Naive thymus-derived CD4-positive, alpha-beta T cell (primary cell): ENCODE data around the gene MRPL41. TPM values are rescaled to one million over a fixed set of nuclear protein-coding genes. Genes with fewer than 3 reads are reported as not detected.

Experiments
- ATAC-seq: fragments of 150-1000 bp; cut with Tn5 transposase; 2 replicates; pipeline ENCODE4 v1.10.0; 2021; ENCODE audit warnings: mild to moderate bottlenecking, moderate library complexity
- CTCF ChIA-PET: fragments of 350-600 bp; sonication (Branson Sonifier 250); formaldehyde crosslinking; loops from one replicate; lab custom pipeline; 2021; ENCODE audit warnings: antibody characterized with exemption; lab: Charles Lee
- POLR2A ChIA-PET: fragments of 350-600 bp; sonication (Branson Sonifier 250); formaldehyde crosslinking; loops from one replicate; lab custom pipeline; 2021; ENCODE audit warnings: antibody characterized with exemption, inconsistent platforms; lab: Charles Lee
- DNase-seq, 9 donors: peaks; one replicate each; pipeline versions ENCODE4 v3.0.0 to v3.0.0-alpha.2; 2020 to 2022; ENCODE audit warnings: mixed read lengths in 1 of 9
- H3K27ac ChIP-seq: one replicate; pipeline ENCODE4 v1.7.0; 2013; ENCODE audit warnings: mild to moderate bottlenecking, low read depth, low read length, moderate library complexity
- H3K27me3 ChIP-seq, 2 donors: one replicate each; pipeline ENCODE4 v1.7.0; 2013; ENCODE audit warnings: low read length in 2 of 2, mild to moderate bottlenecking in 2 of 2, moderate library complexity in 2 of 2; ENCODE audit not compliant: control insufficient read depth in 2 of 2, insufficient read depth in 2 of 2
- H3K36me3 ChIP-seq, 3 experiments: 1 replicate in 2 of 3; 2 replicates in 1 of 3; pipeline ENCODE4 v1.7.0; 2013; ENCODE audit warnings: low read length in 3 of 3, mild to moderate bottlenecking in 3 of 3, moderate library complexity in 1 of 3; ENCODE audit not compliant: insufficient read depth in 3 of 3, control insufficient read depth in 2 of 3
- H3K4me1 ChIP-seq, 2 donors: one replicate each; pipeline ENCODE4 v1.7.0; 2013; ENCODE audit warnings: low read length in 2 of 2, mild to moderate bottlenecking in 2 of 2, moderate library complexity in 1 of 2; ENCODE audit not compliant: control insufficient read depth in 2 of 2, insufficient read depth in 2 of 2
- H3K4me3 ChIP-seq: 2 replicates; pipeline ENCODE4 v1.7.0; 2013; ENCODE audit warnings: mild to moderate bottlenecking, low read length
- H3K9me3 ChIP-seq, 3 experiments: 1 replicate in 2 of 3; 2 replicates in 1 of 3; pipeline ENCODE4 v1.7.0; 2013; ENCODE audit warnings: low read length in 3 of 3; ENCODE audit not compliant: control insufficient read depth in 2 of 3
- H3K27ac Mint-ChIP-seq, 9 donors: one replicate each; pipeline ENCODE4 v1.8.0; 2020 to 2022; ENCODE audit warnings: mixed read lengths in 9 of 9, mild to moderate bottlenecking in 8 of 9, moderate library complexity in 5 of 9, inconsistent platforms in 2 of 9
- H3K27me3 Mint-ChIP-seq, 5 donors: one replicate each; pipeline ENCODE4 v1.8.0; 2021 to 2022; ENCODE audit warnings: mixed read lengths in 5 of 5, mild to moderate bottlenecking in 1 of 5
- H3K36me3 Mint-ChIP-seq, 5 donors: one replicate each; pipeline ENCODE4 v1.8.0; 2020 to 2022; ENCODE audit warnings: mixed read lengths in 5 of 5, mild to moderate bottlenecking in 3 of 5, inconsistent platforms in 1 of 5
- H3K4me1 Mint-ChIP-seq, 7 donors: one replicate each; pipeline ENCODE4 v1.8.0; 2020 to 2022; ENCODE audit warnings: mixed read lengths in 7 of 7, mild to moderate bottlenecking in 3 of 7, inconsistent platforms in 1 of 7
- H3K4me3 Mint-ChIP-seq, 10 donors: one replicate each; pipeline ENCODE4 v1.8.0; 2020 to 2022; ENCODE audit warnings: mild to moderate bottlenecking in 10 of 10, mixed read lengths in 10 of 10, moderate library complexity in 6 of 10, inconsistent platforms in 2 of 10
- H3K9me3 Mint-ChIP-seq, 11 donors: one replicate each; pipeline ENCODE4 v1.8.0; 2020 to 2022; ENCODE audit warnings: mixed read lengths in 11 of 11, mild to moderate bottlenecking in 4 of 11, inconsistent platforms in 1 of 11, moderate library complexity in 1 of 11
- intact Hi-C, 2 donors: fragments of 100-400 bp; cut with micrococcal nuclease; formaldehyde crosslinking; loops; one replicate each; pipeline ENCODE4 v1.15.1; 2023
- polyA plus RNA-seq, 2 donors: library from polyadenylated mRNA; unstranded; fragments of 300-500 nt; fragmentation: Illumina TruSeq; gene quantifications; one replicate each; pipeline ENCODE4 v1.2.3, GENCODE V29; 2021
- total RNA-seq, 6 experiments: library from RNA in 5 of 6; stranded (reverse) in 5 of 6; gene quantifications; 1 replicate in 5 of 6; 2 replicates in 1 of 6; pipeline ENCODE4 v1.2.3 and lab custom pipeline; 2021 to 2026

Gene MRPL41
- total and polyA plus RNA-seq, 7 experiments from 2014 or later = 36.3 to 102 (median 52.5) TPM

GRCh38 chr9:137521405-137521985, 30.2 kb upstream of the MRPL41 start:
- Histone ChIP-seq H3K9me3 (no peaks in the 10 kb centered on the region), H3K4me1 (no peaks in the 10 kb centered on the region), H3K27me3 (no peaks in the 10 kb centered on the region), H3K36me3 (no peaks in the 10 kb centered on the region), H3K27ac (no peak overlapping the region), H3K4me3 (no peak overlapping the region)
- DNase-seq (no peak), ATAC-seq (no peak)
- intact Hi-C loops = no loop called here
- Mint-ChIP-seq H3K4me1 (peaks cover 0 to 7% (median 5%) of the 10 kb centered on the region in 7 donors), H3K36me3 (no peaks in the 10 kb centered on the region), H3K27ac (no peak overlapping the region), H3K4me3 (no peak overlapping the region), H3K27me3 (no peaks in the 10 kb centered on the region), H3K9me3 (no peaks in the 10 kb centered on the region)
- CTCF ChIA-PET = interaction anchor here (1.0 to 1.2 kb wide), 2 partner anchors 12 to 219 kb away, joined by 3 to 4 read pairs; partner anchors contain the start of gene NRARP
- POLR2A ChIA-PET = no interaction called here

DNA sequence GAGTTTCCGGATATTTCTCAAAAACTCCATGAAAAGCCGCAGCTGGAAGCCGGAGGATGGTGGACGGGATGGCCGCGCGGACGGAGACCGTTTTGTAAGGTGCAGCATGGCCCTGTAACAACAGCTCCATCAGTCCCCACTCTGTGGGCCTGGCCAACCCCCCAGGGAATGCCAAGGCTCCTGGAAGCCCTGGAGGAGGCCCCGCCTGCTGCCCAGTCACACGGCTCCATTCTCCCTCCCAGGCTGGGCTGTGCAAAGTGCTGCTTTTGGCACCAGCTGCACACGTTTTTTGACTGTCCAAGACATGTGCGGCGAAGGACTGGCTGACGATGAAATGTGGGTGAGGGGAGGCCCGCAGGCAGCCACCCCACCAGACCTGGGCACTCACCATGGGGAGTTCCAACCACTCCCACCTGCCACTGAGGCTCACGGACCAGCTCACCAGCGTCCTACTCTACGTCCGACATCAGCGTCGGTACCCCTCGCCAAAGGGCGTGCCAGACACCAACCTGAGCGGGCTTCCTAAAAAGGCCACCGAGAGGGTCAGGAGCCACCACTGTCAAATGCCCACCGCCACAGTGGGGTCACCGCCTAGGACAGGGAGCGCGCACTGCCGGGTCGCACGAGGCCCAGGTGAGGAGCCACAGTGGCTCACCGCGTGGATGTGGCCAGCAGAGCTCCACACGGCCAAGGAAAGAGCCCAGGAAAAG, 28.8 kb upstream of the MRPL41 start:
- H3K4me3 Mint-ChIP-seq = no peak overlapping the region
- no peak for DNase-seq
- ChIA-PET CTCF (no interaction called here), POLR2A (interaction anchor here (0.6 kb wide), 1 partner anchor 186 kb away, joined by 7 read pairs; no protein-coding TSS in a partner anchor)
- Histone ChIP-seq H3K36me3 (no peaks in the 10 kb centered on the region), H3K4me1 (no peaks in the 10 kb centered on the region), H3K9me3 (no peaks in the 10 kb centered on the region), H3K27ac (no peak overlapping the region), H3K4me3 (no peak overlapping the region), H3K27me3 (no peaks in the 10 kb centered on the region)
- no peaks in the 10 kb centered on the region for H3K36me3 Mint-ChIP-seq
- H3K27me3 Mint-ChIP-seq = peaks cover 0 to 6% (median 0%) of the 10 kb centered on the region in 5 donors
- H3K4me1 Mint-ChIP-seq = peaks cover 0 to 7% (median 5%) of the 10 kb centered on the region in 7 donors
- H3K27ac Mint-ChIP-seq = no peak overlapping the region
- H3K9me3 Mint-ChIP-seq = no peaks in the 10 kb centered on the region
- intact Hi-C loops = no loop called here
- no peak for ATAC-seq

DNA sequence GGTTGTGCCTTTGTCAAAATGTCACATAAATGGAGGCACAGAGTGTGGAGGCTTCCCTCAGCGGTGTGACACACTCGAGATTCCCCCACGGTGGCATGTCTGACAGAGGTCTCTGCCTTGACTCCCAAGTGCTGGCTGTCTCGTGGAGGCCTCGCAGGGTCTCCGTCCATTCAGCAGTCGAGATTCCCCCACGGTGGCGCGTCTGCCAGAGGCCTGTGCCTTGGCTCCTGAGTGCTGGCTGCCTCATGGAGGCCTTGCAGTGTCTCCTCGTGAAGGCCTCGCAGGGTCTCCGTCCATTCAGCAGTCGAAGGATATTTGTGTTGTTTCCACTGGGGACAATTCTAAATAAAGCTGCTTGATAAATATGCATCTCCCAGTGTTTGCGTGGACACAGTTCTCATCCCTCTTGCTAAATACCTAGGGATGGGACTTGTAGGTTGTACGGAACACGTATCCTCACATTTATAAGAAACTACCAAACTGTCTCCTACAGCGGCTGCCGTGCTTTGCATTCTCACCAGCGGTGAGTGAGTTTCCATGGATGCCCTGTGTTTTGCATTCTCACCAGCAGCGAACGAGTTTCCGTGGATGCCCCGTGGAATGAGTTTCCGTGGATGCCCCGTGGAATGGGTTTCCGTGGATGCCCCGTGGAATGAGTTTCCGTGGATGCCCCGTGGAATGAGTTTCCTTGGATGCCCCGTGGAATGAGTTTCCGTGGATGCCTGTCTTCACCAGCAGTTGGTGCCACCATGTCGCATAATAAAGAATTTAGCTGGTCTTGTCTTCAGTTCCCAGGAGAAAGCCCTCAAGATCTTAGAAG, 27.3 kb upstream of the MRPL41 start:
- intact Hi-C loops = no loop called here
- DNase-seq (no peak), ATAC-seq (no peak)
- H3K4me1 ChIP-seq = no peaks in the 10 kb centered on the region
- Mint-ChIP-seq H3K4me3 (no peak overlapping the region), H3K9me3 (no peaks in the 10 kb centered on the region), H3K4me1 (peaks cover 0 to 6% (median 5%) of the 10 kb centered on the region in 7 donors), H3K27me3 (peaks cover 0 to 10% (median 0%) of the 10 kb centered on the region in 5 donors), H3K27ac (no peak overlapping the region), H3K36me3 (no peaks in the 10 kb centered on the region)
- POLR2A ChIA-PET = interaction anchor here (0.8 to 1.2 kb wide), 2 partner anchors 20 to 28 kb away, joined by 3 read pairs; partner anchors contain the start of gene MRPL41
- H3K4me3 ChIP-seq = no peak overlapping the region
- CTCF ChIA-PET = interaction anchor here (0.7 to 1.1 kb wide), 3 partner anchors 10 to 881 kb away, joined by 3 to 4 read pairs (median 3); no protein-coding TSS in a partner anchor
- no peaks in the 10 kb centered on the region for H3K27me3 ChIP-seq
- H3K27ac ChIP-seq = no peak overlapping the region
- H3K9me3 ChIP-seq = no peaks in the 10 kb centered on the region
- no peaks in the 10 kb centered on the region for H3K36me3 ChIP-seq

DNA sequence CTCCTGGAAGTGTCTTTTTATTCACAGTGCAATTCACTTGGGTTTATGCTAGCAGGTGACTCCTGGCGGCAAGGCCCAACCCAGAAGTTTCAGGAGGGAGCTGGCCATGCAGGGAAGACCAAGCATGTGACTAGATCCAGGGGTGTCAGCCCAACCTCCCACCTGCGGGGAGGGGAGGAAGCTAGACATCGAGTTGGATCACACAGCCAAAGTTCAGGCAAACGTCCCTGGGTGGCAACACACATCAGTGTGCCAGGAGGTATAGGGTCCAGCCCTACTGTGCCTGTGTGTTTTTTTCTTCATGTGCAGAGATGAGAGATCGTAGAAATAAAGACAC, 26.7 kb upstream of the MRPL41 start:
- Histone ChIP-seq H3K36me3 (no peaks in the 10 kb centered on the region), H3K9me3 (no peaks in the 10 kb centered on the region), H3K4me1 (no peaks in the 10 kb centered on the region), H3K4me3 (no peak overlapping the region), H3K27ac (no peak overlapping the region), H3K27me3 (no peaks in the 10 kb centered on the region)
- ChIA-PET CTCF (interaction anchor here (1.1 kb wide), 1 partner anchor 10 kb away, joined by 4 read pairs; no protein-coding TSS in a partner anchor), POLR2A (interaction anchor here (0.8 to 1.2 kb wide), 2 partner anchors 20 to 27 kb away, joined by 3 read pairs; partner anchors contain the start of gene MRPL41)
- no peak overlapping the region for H3K4me3 Mint-ChIP-seq
- H3K9me3 Mint-ChIP-seq = no peaks in the 10 kb centered on the region
- peak overlapping the region in 1 of 9 donors; percentile 56 for H3K27ac Mint-ChIP-seq
- peaks cover 0 to 10% (median 0%) of the 10 kb centered on the region in 5 donors for H3K27me3 Mint-ChIP-seq
- no peaks in the 10 kb centered on the region for H3K36me3 Mint-ChIP-seq
- H3K4me1 Mint-ChIP-seq = peaks cover 0 to 6% (median 5%) of the 10 kb centered on the region in 7 donors
- intact Hi-C loops = loop anchor here in 1 of 2 donors (5.0 kb wide), 1 partner anchor 233 kb away; no protein-coding TSS in a partner anchor
- DNase-seq (no peak), ATAC-seq (no peak)

- DNase-seq (no peak), ATAC-seq (no peak)
- peaks cover 6 to 9% of the 10 kb centered on the region in 2 donors for H3K4me1 ChIP-seq
- Mint-ChIP-seq H3K27ac (no peak overlapping the region), H3K9me3 (peaks cover 0 to 3% (median 0%) of the 10 kb centered on the region in 11 donors), H3K27me3 (peaks cover 0 to 10% (median 0%) of the 10 kb centered on the region in 5 donors), H3K36me3 (peaks cover 0 to 3% (median 0%) of the 10 kb centered on the region in 5 donors), H3K4me1 (peaks cover 9 to 23% (median 11%) of the 10 kb centered on the region in 7 donors), H3K4me3 (no peak overlapping the region)
- no peaks in the 10 kb centered on the region for H3K27me3 ChIP-seq
- H3K27ac ChIP-seq = no peak overlapping the region
- ChIA-PET CTCF (no interaction called here), POLR2A (no interaction called here)
- H3K9me3 ChIP-seq = no peaks in the 10 kb centered on the region
- H3K4me3 ChIP-seq = no peak overlapping the region
- no peaks in the 10 kb centered on the region for H3K36me3 ChIP-seq
- intact Hi-C loops = loop anchor here in 1 of 2 donors (10.0 kb wide), 1 partner anchor 226 kb away; the partner anchor contains the start of gene NRARP
Measured at GRCh38 chr9:137530331-137530730, 21.3 kb upstream of the MRPL41 start.
